Inflammatory macrophage treated with lipopolysaccharide for 1 hour (primary cell): Measurements from ENCODE around the gene UGT1A3.
A peak's percentile ranks its signal among the peaks of the same experiment; 100 is the strongest.

Experiments
- DNase-seq, 2 donors: peaks; one replicate each; pipeline ENCODE4 v3.0.0-alpha.2; 2020 to 2022

UGT1A3 gene

GRCh38 chr2:233760043-233760442 is 31.2 kb downstream of the UGT1A3 start, which contains the start of gene UGT1A1:
Gene UGT1A1 (plus strand): TSS chr2:233760270. CDS start chr2:233760288, 18 bp downstream.
- no peak for DNase-seq

- DNase-seq = no peak
These were observed 32.4 kb downstream of the UGT1A3 start for GRCh38 chr2:233761040-233761769.

DNA sequence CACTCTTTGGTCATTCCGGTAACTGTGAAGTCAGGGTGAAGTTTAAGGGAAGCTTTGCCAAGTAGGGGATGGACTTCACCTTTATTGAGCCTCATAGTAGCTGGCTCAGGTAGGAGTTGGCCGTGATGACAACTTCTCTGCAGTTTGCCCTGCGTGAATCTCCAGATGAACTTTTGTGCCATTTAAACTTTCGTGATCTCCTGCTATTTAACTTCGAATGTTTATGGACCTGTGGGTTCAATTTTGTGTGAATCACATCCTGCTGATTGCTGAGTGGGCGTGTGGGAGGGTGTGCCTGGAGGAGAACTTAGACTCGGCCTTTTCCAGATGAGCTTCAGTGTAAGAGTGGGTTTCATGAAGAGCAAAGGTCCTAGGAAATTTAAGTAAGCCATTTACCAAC is 35.4 kb downstream of the UGT1A3 start:
- peak in 1 of 2 donors; percentile 1 for DNase-seq

DNA sequence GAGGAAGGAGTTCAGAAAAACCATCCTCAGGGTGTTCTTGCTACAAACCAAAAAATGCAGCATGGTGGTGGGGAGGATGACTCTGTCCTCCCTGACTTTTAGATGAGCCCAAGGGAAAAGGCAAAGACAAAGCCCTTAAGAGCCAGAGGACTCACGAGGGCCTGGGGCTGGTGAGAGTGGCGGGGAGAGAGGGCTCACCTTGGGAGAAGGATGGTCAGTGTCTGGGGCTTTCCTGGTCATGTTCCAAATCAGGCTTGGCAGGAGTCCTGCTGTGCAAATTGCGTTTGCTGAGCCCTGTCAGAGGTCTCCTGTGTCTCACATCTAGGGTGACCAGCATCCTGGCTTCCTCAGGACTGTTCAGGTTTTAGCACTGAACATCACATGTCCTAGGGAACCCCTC is 35.9 kb downstream of the UGT1A3 start:
- no peak for DNase-seq

- no peak for DNase-seq
These were observed 37.6 kb downstream of the UGT1A3 start for GRCh38 chr2:233766416-233766815.

- no peak for DNase-seq
These were observed 39.2 kb downstream of the UGT1A3 start for GRCh38 chr2:233768076-233768475.

DNA sequence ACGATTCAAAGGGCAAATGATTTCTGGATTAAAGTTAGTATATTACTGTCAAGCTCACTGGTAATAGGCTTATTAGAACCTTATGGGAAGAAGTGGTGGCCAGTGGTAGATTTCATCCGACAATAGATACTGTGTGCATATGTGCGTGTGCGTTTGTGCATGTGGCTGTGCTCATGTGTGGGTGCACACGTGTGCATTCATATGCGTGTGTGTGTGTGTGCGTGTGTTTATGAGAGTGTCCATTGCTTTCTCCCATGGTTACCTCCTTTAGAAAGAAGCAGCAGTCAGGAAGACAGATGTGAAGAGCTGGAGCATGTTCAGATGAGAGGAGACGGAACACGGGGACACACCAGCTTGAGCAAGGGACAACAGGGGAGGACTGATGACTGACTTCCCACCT is 40.4 kb downstream of the UGT1A3 start:
- no peak for DNase-seq

GRCh38 chr2:233772153-233772552 is 43.3 kb downstream of the UGT1A3 start:
- no peak for DNase-seq

DNA sequence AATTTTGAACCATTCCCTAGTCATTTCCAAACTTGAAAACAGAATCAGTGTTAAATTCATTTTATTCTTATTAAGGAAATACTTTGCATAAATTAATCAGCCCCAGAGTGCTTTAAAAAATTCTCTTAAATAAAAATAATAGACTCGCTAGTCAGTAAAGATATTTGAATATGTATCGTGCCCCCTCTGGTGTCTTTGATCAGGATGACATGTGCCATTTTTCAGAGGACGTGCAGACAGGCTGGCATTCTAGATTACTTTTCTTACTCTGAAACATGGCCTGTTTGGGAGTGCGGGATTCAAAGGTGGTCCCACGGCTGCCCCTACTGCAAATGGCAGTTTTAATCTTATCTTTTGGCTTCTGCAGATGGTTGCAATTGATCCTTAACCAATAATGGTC is 43.7 kb downstream of the UGT1A3 start:
- no peak for DNase-seq

DNA sequence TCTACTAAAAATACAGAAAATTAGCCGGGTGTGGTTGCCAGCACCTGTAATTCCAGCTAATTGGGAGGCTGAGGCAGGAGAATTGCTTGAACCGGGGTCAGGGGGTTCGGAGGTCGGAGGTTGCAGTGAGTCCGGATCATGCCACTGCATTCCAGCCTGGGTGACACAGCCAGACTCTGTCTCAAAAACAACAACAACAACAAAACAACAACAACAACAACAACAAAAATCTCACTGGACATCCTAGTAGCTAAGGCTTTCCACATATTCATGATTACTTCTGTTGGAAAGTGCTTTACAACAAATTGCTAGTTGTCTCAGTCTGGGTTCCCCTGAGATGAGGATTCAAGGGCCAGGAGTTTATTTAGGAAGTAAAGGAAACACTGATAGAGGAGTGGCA is 45.0 kb downstream of the UGT1A3 start:
- DNase-seq = no peak

DNA sequence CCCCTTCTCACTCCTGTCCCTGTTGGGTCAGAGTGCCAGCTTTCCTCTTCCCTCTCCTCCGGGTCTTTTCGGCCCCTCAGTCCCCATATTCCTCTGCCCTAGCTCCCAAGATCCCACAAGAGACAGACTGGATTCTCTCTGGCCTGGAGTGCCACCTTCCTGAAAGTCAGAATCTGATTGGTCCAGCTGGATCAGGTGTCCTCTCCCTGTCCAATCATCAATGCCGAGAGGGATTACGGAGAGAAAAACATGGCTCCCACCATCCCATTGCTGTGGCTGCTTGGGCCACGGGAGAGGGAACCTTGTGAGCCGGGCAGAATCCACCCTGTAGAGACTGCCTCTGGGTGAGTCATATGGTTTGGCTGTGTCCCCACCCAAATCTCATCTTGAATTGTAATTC is 46.6 kb downstream of the UGT1A3 start:
- DNase-seq = no peak

DNA sequence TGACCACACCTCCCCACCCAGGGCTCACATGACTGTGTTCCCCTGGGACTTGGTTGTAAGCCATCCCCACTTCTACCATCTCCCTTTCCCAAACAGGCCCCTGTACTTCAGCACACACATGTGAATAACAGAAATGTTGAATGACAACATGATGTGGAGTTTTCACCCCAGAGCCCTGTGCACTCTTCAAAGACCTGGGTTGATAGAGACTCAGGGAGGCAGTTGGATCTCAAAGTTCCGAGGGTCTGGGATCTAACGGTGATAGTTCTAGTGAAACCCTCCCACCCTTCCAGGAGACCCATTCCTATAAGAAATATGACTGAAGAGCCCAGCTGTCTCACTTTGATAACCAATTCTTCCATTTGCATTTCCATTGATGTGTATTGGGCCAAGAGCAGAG is 49.2 kb downstream of the UGT1A3 start, which contains the start of gene MROH2A:
MROH2A (plus strand) TSS at position 301 of the 400 bp plus-strand sequence. CDS start 1,029 bp downstream, outside the sequence.
- no peak for DNase-seq

GRCh38 chr2:233779722-233780121 is 50.9 kb downstream of the UGT1A3 start:
- no peak for DNase-seq

- DNase-seq = no peak
These were observed 51.9 kb downstream of the UGT1A3 start for GRCh38 chr2:233780771-233781170.

DNA sequence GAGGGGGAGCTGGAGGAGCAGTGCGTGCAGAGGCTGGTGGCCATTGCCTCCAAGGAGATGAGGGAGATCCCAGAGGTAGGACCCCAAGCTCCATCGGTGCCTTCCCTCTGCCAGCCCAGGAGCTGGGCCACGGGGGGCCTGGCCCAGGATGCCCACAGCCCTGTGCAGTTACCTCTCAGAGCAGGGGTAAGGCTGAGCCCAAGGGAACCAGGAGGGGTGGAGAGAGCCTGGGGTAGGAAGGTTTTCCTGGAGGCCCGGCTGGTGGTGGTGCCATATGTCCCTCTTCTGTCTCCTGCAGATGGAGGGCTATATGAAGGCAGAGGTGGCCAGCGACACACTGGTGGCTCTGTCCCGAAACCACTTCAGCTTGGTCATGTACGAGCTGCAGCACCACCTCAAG is 60.7 kb downstream of the UGT1A3 start:
- DNase-seq = no peak

DNA sequence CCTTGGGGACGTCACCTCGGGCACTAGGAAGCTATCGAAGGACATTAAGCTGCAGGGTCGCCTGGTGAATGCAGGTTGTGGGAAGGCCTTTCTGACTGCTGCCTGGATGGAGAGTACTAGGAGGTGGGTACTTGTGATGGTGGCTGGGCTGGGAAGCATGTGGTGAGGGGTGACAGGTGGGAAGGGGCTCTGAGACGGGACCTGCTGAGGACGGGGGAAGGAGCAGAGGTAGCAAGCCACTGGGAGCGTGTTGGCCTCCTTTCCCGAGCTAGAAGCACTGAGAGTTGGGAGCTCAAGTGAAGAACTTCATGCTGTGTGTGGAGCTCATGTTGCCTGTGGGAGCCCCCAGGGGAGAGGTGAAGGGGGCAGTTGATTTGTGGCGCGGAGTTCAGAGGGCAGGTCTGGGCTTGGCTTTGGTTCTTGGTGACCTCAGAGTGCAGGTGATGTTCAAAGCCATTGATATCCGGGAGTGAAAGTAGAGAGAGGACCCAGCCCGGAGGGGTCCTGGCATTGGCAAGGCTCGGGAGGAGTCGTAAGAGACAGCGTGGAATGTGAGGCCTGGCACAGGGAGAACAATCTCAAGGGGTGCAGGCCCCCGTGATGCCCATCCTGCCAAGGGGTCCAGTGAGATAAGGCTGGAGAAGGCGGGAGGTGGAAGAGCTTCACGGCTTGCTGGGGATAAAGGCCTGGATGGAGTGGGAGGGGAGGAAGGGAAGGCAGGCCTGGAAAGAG is 62.5 kb downstream of the UGT1A3 start:
- no peak for DNase-seq

- DNase-seq = no peak
These were observed 63.1 kb downstream of the UGT1A3 start for GRCh38 chr2:233791883-233792329.

DNA sequence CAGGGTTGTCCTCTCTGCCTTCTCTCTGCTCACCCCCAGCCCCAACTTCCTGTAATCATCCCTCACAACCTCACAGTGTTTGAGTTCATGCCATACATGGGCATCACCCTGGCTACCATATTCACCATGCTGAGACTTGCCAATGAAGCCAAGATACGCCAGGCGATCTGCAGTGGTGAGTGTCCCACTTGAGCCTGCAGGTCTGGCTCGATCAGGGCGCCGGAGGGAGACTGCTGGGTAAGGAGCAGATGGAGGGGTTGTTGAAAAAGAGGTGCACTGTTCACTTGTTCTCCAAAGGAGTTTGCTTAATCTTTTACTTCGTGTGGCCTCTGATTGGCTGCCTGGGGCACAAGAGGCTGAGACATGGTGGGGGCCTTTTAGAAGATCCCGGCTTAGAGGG is 63.9 kb downstream of the UGT1A3 start:
- no peak for DNase-seq

- no peak for DNase-seq
These were observed 64.8 kb downstream of the UGT1A3 start for GRCh38 chr2:233793465-233794127.

GRCh38 chr2:233794128-233794658 is 65.4 kb downstream of the UGT1A3 start:
- DNase-seq = no peak

DNA sequence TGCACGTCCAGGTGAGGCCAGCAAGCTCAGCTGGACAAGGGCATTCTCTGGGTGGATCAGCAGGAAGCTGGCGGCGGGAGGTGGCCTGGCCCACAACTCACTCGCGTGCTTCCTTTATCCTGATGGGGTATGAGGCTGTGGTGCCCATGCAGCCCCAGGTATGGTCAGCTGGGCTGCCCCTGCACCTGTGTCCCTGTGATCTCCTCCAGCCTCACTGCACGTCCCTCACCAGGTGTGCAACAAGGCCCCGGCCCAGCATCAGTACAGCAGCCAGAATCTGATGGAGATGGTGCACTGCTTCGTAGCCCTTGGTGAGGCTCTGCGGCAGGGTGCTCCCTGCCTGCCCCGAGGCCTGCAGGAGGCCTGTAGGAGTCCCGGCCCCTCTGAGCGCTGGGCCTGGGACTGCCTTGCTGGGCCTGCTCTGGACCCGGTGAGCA is 66.9 kb downstream of the UGT1A3 start:
- no peak for DNase-seq

GRCh38 chr2:233796254-233796653 is 67.4 kb downstream of the UGT1A3 start:
- no peak for DNase-seq
